Transverse colon (tissue), 3 donors: Measurements from ENCODE around the gene POLD1.

Experiments
- CTCF ChIP-seq, 5 experiments: fragments of 200-600 bp in 3 of 5; fragments of 450-650 bp in 2 of 5; sonication (generic) in 3 of 5; IDR thresholded peaks; 1 replicate in 2 of 5; 2 replicates in 3 of 5; pipeline ENCODE4 v1.5.1; 2016 to 2017; ENCODE audit warnings: antibody characterized with exemption in 5 of 5, inconsistent platforms in 3 of 5, mild to moderate bottlenecking in 2 of 5, moderate library complexity in 1 of 5
- EP300 ChIP-seq: sonication (generic); formaldehyde crosslinking; IDR thresholded peaks from one replicate; pipeline ENCODE4 v1.6.1; 2017; ENCODE audit warnings: antibody characterized with exemption, low read depth
- POLR2A ChIP-seq: fragments of 450-650 bp; IDR thresholded peaks from one replicate; pipeline ENCODE4 v1.6.1; 2016; ENCODE audit warnings: antibody characterized with exemption, mild to moderate bottlenecking, moderate library complexity

GRCh38 chr19:50410109-50410508, 26.0 kb downstream of the POLD1 start:
- TF ChIP-seq CTCF (IDR thresholded peaks at IDR 0.05) (no peak), POLR2A (no peak), EP300 (no peak)
